Activated CD8-positive, alpha-beta T cell treated with anti-CD3 and anti-CD28 coated beads for 36 hours (primary cell): ENCODE results near the gene TSPO. TPM values are rescaled to one million over a fixed set of nuclear protein-coding genes. Genes with fewer than 3 reads are reported as not detected.

Experiments used
- ATAC-seq: fragments of 200-7000 bp; cut with Tn5 transposase; one replicate; pipeline ENCODE4 v1.10.0; 2021; ENCODE audit warnings: mild to moderate bottlenecking, moderate library complexity
- CTCF ChIA-PET: fragments of 350-600 bp; sonication (Branson Sonifier 250); formaldehyde crosslinking; loops from one replicate; lab custom pipeline; 2021; ENCODE audit warnings: antibody characterized with exemption; lab: Charles Lee
- POLR2A ChIA-PET: fragments of 350-600 bp; sonication (Branson Sonifier 250); formaldehyde crosslinking; loops from one replicate; lab custom pipeline; 2021; ENCODE audit warnings: antibody characterized with exemption; lab: Charles Lee
- DNase-seq: peaks from one replicate; pipeline ENCODE4 v3.0.0-alpha.2; 2020
- H3K27ac Mint-ChIP-seq: one replicate; pipeline ENCODE4 v1.8.0; 2021; ENCODE audit warnings: mild to moderate bottlenecking, mixed read lengths
- H3K27me3 Mint-ChIP-seq: one replicate; pipeline ENCODE4 v1.8.0; 2021; ENCODE audit warnings: mixed read lengths
- H3K36me3 Mint-ChIP-seq: one replicate; pipeline ENCODE4 v1.8.0; 2021; ENCODE audit warnings: low read depth, mixed read lengths
- H3K4me1 Mint-ChIP-seq: one replicate; pipeline ENCODE4 v1.8.0; 2021; ENCODE audit warnings: low read depth, mixed read lengths
- H3K4me3 Mint-ChIP-seq: one replicate; pipeline ENCODE4 v1.8.0; 2021; ENCODE audit warnings: mild to moderate bottlenecking, moderate library complexity, mixed read lengths
- H3K9me3 Mint-ChIP-seq: one replicate; pipeline ENCODE4 v1.8.0; 2021; ENCODE audit warnings: mixed read lengths
- intact Hi-C: fragments of 100-400 bp; cut with micrococcal nuclease; formaldehyde crosslinking; loops from one replicate; pipeline ENCODE4 v1.10.0; 2022
- total RNA-seq, 2 experiments: library from RNA; stranded (reverse); gene quantifications; one replicate each; pipeline ENCODE4 v1.2.3, GENCODE V29; 2021
- TF ChIP-seq, protein P1 (sequence below): fragments of 200-600 bp; IDR thresholded peaks from one replicate; pipeline ENCODE4 v1.8.0; 2022; ENCODE audit warnings: antibody characterized with exemption, mild to moderate bottlenecking

Gene TSPO
- total RNA-seq, 2 experiments from 2014 or later: 94.8 to 103 TPM

GRCh38 chr22:43205748-43206508 lies 54.6 kb downstream of the TSPO start:
- TF ChIP-seq, protein P1, sequence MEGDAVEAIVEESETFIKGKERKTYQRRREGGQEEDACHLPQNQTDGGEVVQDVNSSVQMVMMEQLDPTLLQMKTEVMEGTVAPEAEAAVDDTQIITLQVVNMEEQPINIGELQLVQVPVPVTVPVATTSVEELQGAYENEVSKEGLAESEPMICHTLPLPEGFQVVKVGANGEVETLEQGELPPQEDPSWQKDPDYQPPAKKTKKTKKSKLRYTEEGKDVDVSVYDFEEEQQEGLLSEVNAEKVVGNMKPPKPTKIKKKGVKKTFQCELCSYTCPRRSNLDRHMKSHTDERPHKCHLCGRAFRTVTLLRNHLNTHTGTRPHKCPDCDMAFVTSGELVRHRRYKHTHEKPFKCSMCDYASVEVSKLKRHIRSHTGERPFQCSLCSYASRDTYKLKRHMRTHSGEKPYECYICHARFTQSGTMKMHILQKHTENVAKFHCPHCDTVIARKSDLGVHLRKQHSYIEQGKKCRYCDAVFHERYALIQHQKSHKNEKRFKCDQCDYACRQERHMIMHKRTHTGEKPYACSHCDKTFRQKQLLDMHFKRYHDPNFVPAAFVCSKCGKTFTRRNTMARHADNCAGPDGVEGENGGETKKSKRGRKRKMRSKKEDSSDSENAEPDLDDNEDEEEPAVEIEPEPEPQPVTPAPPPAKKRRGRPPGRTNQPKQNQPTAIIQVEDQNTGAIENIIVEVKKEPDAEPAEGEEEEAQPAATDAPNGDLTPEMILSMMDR: no peak
- intact Hi-C loops: no loop called here
- peaks cover 8% of the 10 kb centered on the region for H3K4me1 Mint-ChIP-seq
- H3K9me3 Mint-ChIP-seq: no peaks in the 10 kb centered on the region
- H3K4me3 Mint-ChIP-seq: no peak overlapping the region
- DNase-seq (peak; percentile 42), ATAC-seq (peak; percentile 63)
- ChIA-PET POLR2A (no interaction called here), CTCF (no interaction called here)
- no peaks in the 10 kb centered on the region for H3K27me3 Mint-ChIP-seq
- peak overlapping the region; percentile 38 for H3K27ac Mint-ChIP-seq
- no peaks in the 10 kb centered on the region for H3K36me3 Mint-ChIP-seq

- H3K27ac Mint-ChIP-seq: no peak overlapping the region
- POLR2A ChIA-PET: no interaction called here
These were observed 55.3 kb downstream of the TSPO start for GRCh38 chr22:43206509-43207161.

DNA sequence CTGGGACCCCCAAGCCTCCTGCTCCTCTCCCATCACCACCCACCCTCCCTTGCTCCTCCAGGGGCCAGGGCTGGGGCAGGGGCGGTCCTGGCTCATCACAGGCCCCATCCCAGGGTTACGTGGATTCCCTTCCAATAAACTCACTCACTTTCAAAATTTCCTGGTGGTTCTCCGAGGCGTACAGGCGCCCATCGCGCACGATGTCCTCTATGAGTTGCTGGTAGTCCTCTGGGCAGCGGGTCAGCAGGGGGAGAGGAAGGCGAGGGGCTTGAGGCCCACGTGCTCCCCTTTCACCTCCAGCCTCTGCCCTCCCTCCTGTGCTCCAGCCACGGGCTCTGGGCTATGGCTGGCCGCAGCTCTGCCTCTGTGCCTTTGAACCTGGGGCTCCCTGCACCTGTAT lies 56.0 kb downstream of the TSPO start:
- ChIA-PET CTCF (no interaction called here), POLR2A (no interaction called here)
- Mint-ChIP-seq H3K36me3 (no peaks in the 10 kb centered on the region), H3K4me3 (no peak overlapping the region), H3K27ac (no peak overlapping the region), H3K4me1 (peaks cover 8% of the 10 kb centered on the region), H3K27me3 (no peaks in the 10 kb centered on the region), H3K9me3 (no peaks in the 10 kb centered on the region)
- ATAC-seq: no peak
- DNase-seq: no peak
- intact Hi-C loops: no loop called here
- TF ChIP-seq, protein P1: no peak

More at GRCh38 chr22:43206509-43207161, 55.3 kb downstream of the TSPO start:
- DNase-seq: no peak
- CTCF ChIA-PET: no interaction called here
- Mint-ChIP-seq H3K36me3 (no peaks in the 10 kb centered on the region), H3K9me3 (no peaks in the 10 kb centered on the region), H3K27me3 (no peaks in the 10 kb centered on the region), H3K4me3 (no peak overlapping the region), H3K4me1 (peaks cover 8% of the 10 kb centered on the region)
- intact Hi-C loops: no loop called here
- ATAC-seq: peak; percentile 10
- TF ChIP-seq, protein P1: no peak

GRCh38 chr22:43207849-43208702 lies 56.7 kb downstream of the TSPO start:
- ChIA-PET POLR2A (no interaction called here), CTCF (no interaction called here)
- no peaks in the 10 kb centered on the region for H3K36me3 Mint-ChIP-seq
- no peaks in the 10 kb centered on the region for H3K9me3 Mint-ChIP-seq
- no peak overlapping the region for H3K27ac Mint-ChIP-seq
- ATAC-seq (no peak), DNase-seq (no peak)
- intact Hi-C loops: no loop called here
- H3K4me1 Mint-ChIP-seq: peaks cover 8% of the 10 kb centered on the region
- H3K27me3 Mint-ChIP-seq: no peaks in the 10 kb centered on the region
- TF ChIP-seq, protein P1: no peak
- no peak overlapping the region for H3K4me3 Mint-ChIP-seq
